AG08396 (cell line): ENCODE measurements around the gene PREX1.
"Not testable (repeated sequence)": the region's sequence is repeated elsewhere in the genome, so short reads cannot be mapped to it uniquely, and the experiment has no call there.

Source experiments
- DNase-seq: peaks from one replicate; pipeline ENCODE4 v3.0.0; 2012; ENCODE audit warnings: low spot score, mixed read lengths

Gene PREX1

GRCh38 chr20:48812600-48813445 is 15.0 kb downstream of the PREX1 start:
- DNase-seq = no peak

DNA sequence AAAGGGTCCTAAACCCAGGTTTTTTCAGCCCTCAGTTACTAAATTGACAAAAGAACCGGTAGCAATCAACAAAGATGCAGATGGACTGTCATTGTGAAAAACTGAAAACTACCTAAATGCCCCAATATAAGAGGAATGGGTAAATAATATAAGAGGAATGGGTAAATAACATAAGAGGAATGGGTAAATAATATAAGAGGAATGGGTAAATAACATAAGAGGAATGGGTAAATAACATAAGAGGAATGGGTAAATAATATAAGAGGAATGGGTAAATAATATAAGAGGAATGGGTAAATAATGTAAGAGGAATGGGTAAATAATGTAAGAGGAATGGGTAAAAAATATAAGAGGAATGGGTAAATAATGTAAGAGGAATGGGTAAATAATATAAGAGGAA is 15.7 kb downstream of the PREX1 start:
- DNase-seq = not testable (repeated sequence)

- no peak for DNase-seq
Measured at GRCh38 chr20:48809673-48810072, 18.1 kb downstream of the PREX1 start.

GRCh38 chr20:48808382-48809034 is 19.3 kb downstream of the PREX1 start:
- no peak for DNase-seq

DNA sequence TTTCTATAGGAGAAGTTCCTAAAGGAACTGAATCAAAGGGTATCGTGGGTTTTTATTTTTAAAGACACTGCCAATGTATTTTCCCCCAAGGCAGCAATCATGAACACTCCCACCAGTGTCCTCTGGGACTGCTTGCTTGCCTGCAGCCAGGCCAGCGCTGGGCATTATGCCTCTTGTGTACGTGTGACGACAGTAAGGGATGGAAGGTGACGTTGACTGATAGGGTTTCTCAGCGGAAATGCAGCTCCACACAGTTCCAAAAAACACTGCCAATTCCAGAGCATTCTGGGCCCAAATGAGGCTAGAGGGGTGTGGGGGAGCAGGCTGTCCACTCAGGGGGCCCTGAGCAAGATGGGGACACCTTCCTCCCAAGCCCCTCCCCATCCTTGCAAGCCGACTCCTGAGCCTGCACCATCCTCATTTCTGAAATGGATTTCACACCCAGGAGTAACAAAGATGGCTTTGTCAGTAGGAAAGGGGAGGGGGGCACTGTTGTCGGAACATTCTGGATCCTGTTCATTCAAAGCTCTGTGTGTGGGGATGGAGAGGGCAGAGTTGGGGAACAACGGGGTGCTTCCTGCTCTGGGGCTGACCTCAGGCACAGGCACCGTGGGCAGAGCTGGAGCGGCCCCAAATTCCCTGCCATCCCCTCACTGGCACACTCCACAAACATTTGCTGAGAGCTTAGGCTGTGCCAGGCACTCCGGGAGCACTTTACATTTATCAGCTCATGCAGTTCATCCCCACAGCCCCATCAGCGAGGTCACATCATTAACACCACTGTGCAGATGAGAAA is 20.0 kb downstream of the PREX1 start:
- no peak for DNase-seq

- DNase-seq = no peak
Measured at GRCh38 chr20:48807051-48807450, 20.7 kb downstream of the PREX1 start.

- no peak for DNase-seq
Measured at GRCh38 chr20:48805716-48806115, 22.1 kb downstream of the PREX1 start.

DNA sequence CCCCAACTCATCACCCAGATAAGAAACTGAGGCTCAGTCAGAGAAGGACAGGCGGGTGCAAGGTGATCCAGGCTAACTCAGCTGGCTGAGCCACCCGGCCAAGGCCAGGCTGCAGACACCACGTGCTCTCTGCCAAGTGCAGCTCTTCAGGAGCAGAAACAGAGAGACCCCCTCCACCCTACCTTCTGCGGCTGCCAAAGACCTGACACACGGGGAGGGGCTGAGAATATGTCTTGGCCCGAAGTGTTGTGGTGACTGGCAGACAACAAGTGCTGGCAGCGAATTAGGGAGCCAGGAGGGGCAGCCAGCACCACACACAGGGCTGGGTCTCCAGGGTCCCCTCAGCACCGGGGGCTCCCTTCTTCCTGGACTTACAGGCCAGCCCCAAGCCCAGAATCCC is 22.5 kb downstream of the PREX1 start:
- DNase-seq = no peak

DNA sequence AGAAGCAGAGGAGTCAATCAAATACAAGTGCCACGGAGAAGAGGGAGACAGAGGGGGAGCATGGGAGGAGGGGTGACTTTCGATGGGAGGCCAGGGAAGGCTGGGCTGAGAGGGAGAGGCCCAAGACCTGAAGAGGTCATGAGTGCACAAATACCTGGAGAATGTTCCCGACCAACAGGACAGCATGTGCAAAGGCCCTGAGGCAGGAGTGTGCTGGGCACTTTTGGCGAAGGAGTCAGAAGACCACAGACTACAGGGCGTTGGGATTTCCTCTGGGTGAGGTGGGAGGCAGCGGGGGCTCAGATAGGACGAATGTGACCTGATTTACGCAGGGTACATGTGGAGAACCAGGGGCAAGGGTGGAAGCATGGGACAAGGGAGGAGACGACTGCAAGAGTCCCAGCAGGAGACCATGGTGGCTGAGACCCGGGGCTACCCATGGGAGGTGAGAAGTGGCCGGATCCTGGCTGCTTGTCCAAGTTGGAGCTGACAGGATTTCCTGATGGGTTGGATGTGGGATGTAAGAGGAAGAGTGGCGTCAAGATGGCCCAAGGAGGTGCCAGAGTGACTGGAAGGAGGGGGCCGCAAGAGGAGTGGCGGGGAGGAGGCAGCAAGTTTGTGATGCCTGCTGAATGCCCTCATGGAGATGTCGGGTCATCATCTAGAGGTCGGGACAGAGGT is 23.4 kb downstream of the PREX1 start:
- no peak for DNase-seq

DNA sequence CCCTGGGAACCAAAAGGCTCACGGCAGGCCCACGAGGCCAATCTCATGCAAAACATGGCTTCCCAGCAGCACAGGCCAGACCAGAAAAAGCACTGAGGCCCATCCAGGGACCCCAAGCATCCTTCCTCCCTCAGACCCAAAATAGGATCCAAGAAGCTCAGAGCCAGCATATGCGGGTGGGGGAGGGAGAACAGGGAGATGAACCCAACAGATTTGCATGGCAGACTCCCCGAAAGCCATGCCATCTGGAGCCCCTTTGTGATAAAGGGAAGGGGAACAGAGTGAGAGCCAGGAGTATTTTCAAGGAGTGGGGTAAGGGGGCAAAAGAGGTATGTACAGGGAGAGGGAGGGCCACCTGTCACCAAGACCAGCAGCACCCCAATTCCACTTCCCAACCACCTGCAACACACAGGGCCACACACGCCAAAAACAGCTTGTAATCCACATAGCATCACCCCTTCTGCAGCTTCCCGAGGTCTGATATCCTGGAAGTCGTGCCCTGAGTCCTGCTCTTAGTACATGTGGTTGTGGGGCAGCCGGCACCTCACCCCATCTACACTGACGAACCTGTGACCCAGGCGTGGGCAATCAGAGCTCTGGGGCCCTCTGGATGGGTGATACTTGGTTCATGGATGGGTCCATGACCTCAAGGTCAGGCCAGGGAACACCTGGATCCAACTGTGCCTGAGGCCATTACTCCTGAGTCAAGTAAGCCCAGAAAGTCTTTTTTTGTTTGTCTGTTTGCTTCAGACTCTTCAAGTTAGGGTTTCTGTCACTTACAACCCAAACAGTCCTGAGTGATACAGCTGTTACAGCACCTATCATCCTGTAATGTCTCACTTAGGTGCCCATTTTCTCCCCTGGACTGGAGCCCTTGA is 24.4 kb downstream of the PREX1 start:
- DNase-seq = no peak

DNA sequence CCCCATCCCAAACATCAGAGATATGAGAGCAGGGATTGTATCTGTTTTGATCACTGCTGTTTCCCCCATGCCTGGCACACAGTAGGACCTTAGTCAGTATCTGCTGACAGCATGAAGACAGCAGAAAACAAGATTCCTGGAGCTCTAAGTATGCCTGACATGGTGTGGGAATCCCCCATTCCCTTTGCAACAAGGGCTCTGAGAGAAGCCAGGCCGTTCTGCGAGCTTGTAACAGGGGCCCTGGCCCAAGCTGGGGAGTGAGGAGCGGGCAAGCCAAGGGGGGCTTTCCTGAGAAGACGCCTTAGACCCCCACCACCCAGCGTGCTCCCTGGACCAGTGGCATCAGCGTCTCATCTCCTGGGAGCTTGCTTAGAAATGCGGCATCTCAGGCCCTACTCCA is 25.2 kb downstream of the PREX1 start:
- no peak for DNase-seq

- no peak for DNase-seq
Measured at GRCh38 chr20:48802216-48802615, 25.6 kb downstream of the PREX1 start.

DNA sequence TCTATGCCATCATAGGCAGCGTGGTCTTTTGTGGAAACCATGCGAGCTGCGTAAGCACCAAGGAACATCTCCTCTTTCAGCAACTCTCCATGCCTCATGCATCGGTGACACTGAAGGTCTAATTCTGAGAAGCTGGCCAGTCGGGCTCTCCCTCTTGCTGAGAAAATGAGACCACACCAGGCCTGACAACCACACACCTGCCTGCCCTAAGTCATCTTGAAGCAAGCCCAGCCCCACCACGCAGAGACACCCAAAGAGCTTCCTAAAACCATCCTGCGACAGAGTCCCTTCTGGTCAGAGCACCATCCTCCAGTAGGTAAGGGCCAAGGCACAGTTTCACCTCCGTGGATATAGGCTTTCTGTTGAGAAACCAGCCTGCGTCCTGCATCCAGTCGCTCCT is 26.6 kb downstream of the PREX1 start:
- no peak for DNase-seq

- DNase-seq = no peak
Measured at GRCh38 chr20:48800177-48800576, 27.6 kb downstream of the PREX1 start.

GRCh38 chr20:48799328-48800105 is 28.3 kb downstream of the PREX1 start:
- DNase-seq = no peak

- no peak for DNase-seq
Measured at GRCh38 chr20:48797850-48798747, 29.7 kb downstream of the PREX1 start.

GRCh38 chr20:48797275-48797825 is 30.4 kb downstream of the PREX1 start:
- no peak for DNase-seq

DNA sequence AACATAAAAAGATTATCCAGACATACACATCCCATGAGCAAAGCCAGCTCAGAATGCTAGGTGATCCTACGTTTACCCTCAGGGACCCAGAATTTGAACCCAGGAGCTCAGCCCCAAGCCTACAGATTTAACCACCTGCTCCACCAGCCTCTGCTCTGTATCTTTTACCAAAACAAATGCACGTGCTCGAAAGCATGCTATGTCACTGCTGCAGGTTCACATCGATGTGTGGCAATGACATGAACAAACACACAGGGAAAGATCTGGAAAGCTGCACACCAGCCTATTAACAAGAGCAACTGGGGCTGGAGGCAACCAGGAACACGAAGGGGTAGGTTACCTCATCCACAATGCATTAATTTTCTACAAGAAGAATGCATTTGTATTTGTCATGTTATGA is 32.1 kb downstream of the PREX1 start:
- no peak for DNase-seq

GRCh38 chr20:48794816-48795457 is 32.9 kb downstream of the PREX1 start:
- no peak for DNase-seq
